Loucy (cell line): ENCODE data around the gene SYCE1.

Source experiments
- H2AFZ ChIP-seq: fragments of 200-600 bp; sonication (generic); 2 replicates; pipeline ENCODE4 v1.6.0; 2016; ENCODE audit warnings: antibody characterized with exemption, mild to moderate bottlenecking, low read length, moderate library complexity
- H3F3A ChIP-seq: fragments of 200-600 bp; 2 replicates; pipeline ENCODE4 v1.6.0; 2016; ENCODE audit warnings: antibody characterized with exemption, low read depth, mild to moderate bottlenecking
- H3K27me3 ChIP-seq: fragments of 200-600 bp; sonication (generic); 2 replicates; pipeline ENCODE4 v1.6.1; 2014; ENCODE audit warnings: low read length, mild to moderate bottlenecking; ENCODE audit not compliant: insufficient read depth, poor library complexity, severe bottlenecking
- H3K36me3 ChIP-seq: fragments of 200-600 bp; sonication (generic); 2 replicates; pipeline ENCODE4 v1.6.1; 2016; ENCODE audit warnings: low read length; ENCODE audit not compliant: insufficient read depth
- H3K4me1 ChIP-seq: fragments of 200-600 bp; sonication (generic); 2 replicates; pipeline ENCODE4 v1.5.1; 2014; ENCODE audit warnings: low read length, mild to moderate bottlenecking; ENCODE audit not compliant: insufficient read depth, poor library complexity, severe bottlenecking
- H3K4me2 ChIP-seq: fragments of 200-600 bp; sonication (generic); 2 replicates; pipeline ENCODE4 v1.6.0; 2014; ENCODE audit warnings: antibody characterized with exemption, low read length, low read depth, mild to moderate bottlenecking; ENCODE audit not compliant: poor library complexity, severe bottlenecking
- H3K4me3 ChIP-seq: fragments of 200-600 bp; sonication (generic); 2 replicates; pipeline ENCODE4 v1.5.1; 2014; ENCODE audit warnings: low read length, mild to moderate bottlenecking, mixed read lengths; ENCODE audit not compliant: poor library complexity, severe bottlenecking
- H3K79me2 ChIP-seq: fragments of 200-600 bp; sonication (generic); 2 replicates; pipeline ENCODE4 v1.6.1; 2014; ENCODE audit warnings: low read length; ENCODE audit not compliant: insufficient read depth
- H3K9ac ChIP-seq: fragments of 200-600 bp; sonication (generic); 2 replicates; pipeline ENCODE4 v1.6.0; 2014; ENCODE audit warnings: mild to moderate bottlenecking, low read depth, low read length, moderate library complexity; ENCODE audit not compliant: poor library complexity, severe bottlenecking
- H3K9me2 ChIP-seq: fragments of 200-600 bp; sonication (generic); replicated peaks from 2 replicates; pipeline ENCODE4 v1.6.1; 2016; ENCODE audit warnings: low read depth, low read length, mixed read lengths
- H3K9me3 ChIP-seq: fragments of 200-600 bp; sonication (generic); 2 replicates; pipeline ENCODE4 v1.6.1; 2014; ENCODE audit warnings: mild to moderate bottlenecking, antibody characterized with exemption, low read length, low read depth; ENCODE audit not compliant: insufficient read depth
- H4K20me1 ChIP-seq: fragments of 200-600 bp; sonication (generic); 2 replicates; pipeline ENCODE4 v1.6.0; 2014; ENCODE audit warnings: antibody characterized with exemption, low read length, mild to moderate bottlenecking; ENCODE audit not compliant: insufficient read depth, poor library complexity, severe bottlenecking
- CTCF ChIP-seq: fragments of 200-600 bp; sonication (generic); conservative IDR thresholded peaks from 2 replicates; pipeline ENCODE4 v1.5.1; 2014; ENCODE audit warnings: mild to moderate bottlenecking, antibody characterized with exemption, low read length
- EZH2phosphoT487 ChIP-seq: fragments of 200-600 bp; IDR thresholded peaks from 2 replicates; pipeline ENCODE4 v1.6.1; 2018; ENCODE audit warnings: antibody characterized with exemption, mild to moderate bottlenecking, moderate library complexity, borderline replicate concordance

Gene SYCE1

GRCh38 chr10:133528845-133529575 lies 36.4 kb downstream of the SYCE1 start:
- Histone ChIP-seq H3K9me3 (no peaks in the 10 kb centered on the region; the same call in 1 of the 2 replicates), H3K36me3 (peaks cover 3% of the 10 kb centered on the region; the same call in 1 of the 2 replicates), H3K9ac (no peak overlapping the region), H3K9me2 (no peaks in the 10 kb centered on the region), H3K4me1 (peaks cover 11% of the 10 kb centered on the region), H4K20me1 (no peaks in the 10 kb centered on the region), H3F3A (no peaks in the 10 kb centered on the region), H3K4me3 (no peak overlapping the region), H3K79me2 (no peaks in the 10 kb centered on the region), H3K27me3 (no peaks in the 10 kb centered on the region), H3K4me2 (no peak overlapping the region), H2AFZ (no peak overlapping the region)
- TF ChIP-seq EZH2phosphoT487 (no peak), CTCF (no peak)

GRCh38 chr10:133528296-133528844 lies 37.0 kb downstream of the SYCE1 start:
- no peaks in the 10 kb centered on the region; the same call in 1 of the 2 replicates for H3K9me3 ChIP-seq
- no peaks in the 10 kb centered on the region for H3F3A ChIP-seq
- H3K79me2 ChIP-seq, result no peaks in the 10 kb centered on the region
- H3K9ac ChIP-seq, result no peak overlapping the region
- peaks cover 3% of the 10 kb centered on the region; the same call in 1 of the 2 replicates for H3K36me3 ChIP-seq
- H3K27me3 ChIP-seq, result no peaks in the 10 kb centered on the region
- no peak overlapping the region for H3K4me3 ChIP-seq
- no peaks in the 10 kb centered on the region for H3K9me2 ChIP-seq
- H3K4me1 ChIP-seq, result peaks cover 11% of the 10 kb centered on the region
- H3K4me2 ChIP-seq, result no peak overlapping the region
- H2AFZ ChIP-seq, result no peak overlapping the region
- H4K20me1 ChIP-seq, result no peaks in the 10 kb centered on the region
- TF ChIP-seq CTCF (no peak), EZH2phosphoT487 (no peak)

- Histone ChIP-seq H2AFZ (no peak overlapping the region), H3K27me3 (no peaks in the 10 kb centered on the region)
Measured at GRCh38 chr10:133527771-133528271, 37.6 kb downstream of the SYCE1 start.

More at GRCh38 chr10:133527771-133528271, 37.6 kb downstream of the SYCE1 start:
- Histone ChIP-seq H4K20me1 (no peaks in the 10 kb centered on the region), H3K9ac (no peak overlapping the region), H3K4me2 (no peak overlapping the region), H3K79me2 (no peaks in the 10 kb centered on the region), H3K9me3 (no peaks in the 10 kb centered on the region; the same call in 1 of the 2 replicates), H3F3A (no peaks in the 10 kb centered on the region), H3K36me3 (peaks cover 2% of the 10 kb centered on the region; the same call in 1 of the 2 replicates), H3K4me1 (peaks cover 11% of the 10 kb centered on the region), H3K9me2 (no peaks in the 10 kb centered on the region), H3K4me3 (no peak overlapping the region)
- TF ChIP-seq CTCF (no peak), EZH2phosphoT487 (no peak)
